IMR-90 (cell line): ENCODE results near the gene PI4KA.
"Not testable (repeated sequence)": the region's sequence is repeated elsewhere in the genome, so short reads cannot be mapped to it uniquely, and the experiment has no call there.

Source experiments
- CEBPB ChIP-seq: IDR thresholded peaks from 2 replicates; pipeline ENCODE4 v1.6.1; 2012; ENCODE audit warnings: low read depth, low read length, improper control_type of control experiment
- CTCF ChIP-seq: conservative IDR thresholded peaks from 2 replicates; pipeline ENCODE4 v1.5.1; 2012; ENCODE audit warnings: mild to moderate bottlenecking, low read depth, low read length, improper control_type of control experiment
- FOS ChIP-seq: fragments of 150-350 bp; IDR thresholded peaks from 2 replicates; pipeline ENCODE4 v1.6.1; 2016; ENCODE audit warnings: low read depth, low read length
- MAFK ChIP-seq: IDR thresholded peaks from 2 replicates; pipeline ENCODE4 v1.6.1; 2012; ENCODE audit warnings: low read depth, low read length, improper control_type of control experiment
- MXI1 ChIP-seq: IDR thresholded peaks from 2 replicates; pipeline ENCODE4 v1.6.1; 2012; ENCODE audit warnings: low read depth, mild to moderate bottlenecking, low read length, moderate library complexity, borderline replicate concordance
- POLR2A ChIP-seq: IDR thresholded peaks from 2 replicates; pipeline ENCODE4 v1.6.1; 2012; ENCODE audit warnings: mild to moderate bottlenecking, low read depth, low read length
- RAD21 ChIP-seq: IDR thresholded peaks from 2 replicates; pipeline ENCODE4 v1.6.1; 2012; ENCODE audit warnings: low read length, improper control_type of control experiment
- RCOR1 ChIP-seq: IDR thresholded peaks from 2 replicates; pipeline ENCODE4 v1.6.1; 2012; ENCODE audit warnings: mild to moderate bottlenecking, low read length, improper control_type of control experiment; ENCODE audit not compliant: insufficient replicate concordance
- SMC3 ChIP-seq: fragments of 150-350 bp; IDR thresholded peaks from 2 replicates; pipeline ENCODE4 v1.6.1; 2016; ENCODE audit warnings: low read depth, mild to moderate bottlenecking, antibody characterized with exemption, low read length, moderate library complexity
- USF2 ChIP-seq: fragments of 150-350 bp; IDR thresholded peaks from 2 replicates; pipeline ENCODE4 v1.6.1; 2017; ENCODE audit warnings: mild to moderate bottlenecking, antibody characterized with exemption, low read length, low read depth

GRCh38 chr22:20717213-20717866 lies 141.3 kb downstream of the PI4KA start:
- not testable (repeated sequence) for TF ChIP-seq CTCF, MXI1, USF2, RCOR1, POLR2A, FOS, SMC3, MAFK, RAD21, CEBPB
